Mesendoderm (in vitro differentiated cells): ENCODE data around the gene SOHLH1.
A peak's percentile ranks its signal among the peaks of the same experiment; 100 is the strongest.

ENCODE experiments used
- DNase-seq: peaks from one replicate; pipeline ENCODE4 v3.0.0; 2013
- H2AK5ac ChIP-seq: 2 replicates; pipeline ENCODE4 v1.6.1; 2013; ENCODE audit warnings: low read length, inconsistent platforms
- H2BK120ac ChIP-seq: 2 replicates; pipeline ENCODE4 v1.6.1; 2013; ENCODE audit warnings: low read depth, mild to moderate bottlenecking, low read length, moderate library complexity, mixed read lengths
- H2BK15ac ChIP-seq: replicated peaks from 2 replicates; pipeline ENCODE4 v1.6.1; 2013; ENCODE audit warnings: low read depth, mild to moderate bottlenecking, moderate library complexity
- H2BK5ac ChIP-seq: 2 replicates; pipeline ENCODE4 v1.6.1; 2013; ENCODE audit warnings: low read length, inconsistent platforms
- H3K18ac ChIP-seq: 2 replicates; pipeline ENCODE4 v1.6.1; 2013; ENCODE audit warnings: mild to moderate bottlenecking, low read length, mixed read lengths
- H3K23ac ChIP-seq: one replicate; pipeline ENCODE4 v1.6.1; 2013; ENCODE audit warnings: low read length
- H3K27ac ChIP-seq: 2 replicates; pipeline ENCODE4 v1.5.1; 2013; ENCODE audit warnings: low read depth, mild to moderate bottlenecking, inconsistent platforms, low read length, moderate library complexity
- H3K27me3 ChIP-seq: 2 replicates; pipeline ENCODE4 v1.6.1; 2013; ENCODE audit warnings: low read length, control low read depth, mild to moderate bottlenecking, inconsistent platforms; ENCODE audit not compliant: insufficient read depth, poor library complexity
- H3K36me3 ChIP-seq: 2 replicates; pipeline ENCODE4 v1.6.1; 2013; ENCODE audit warnings: low read length, inconsistent platforms; ENCODE audit not compliant: control insufficient read depth, insufficient read depth
- H3K4ac ChIP-seq: one replicate; pipeline ENCODE4 v1.6.1; 2013; ENCODE audit warnings: low read depth, mild to moderate bottlenecking, low read length, moderate library complexity
- H3K4me1 ChIP-seq: 2 replicates; pipeline ENCODE4 v1.6.1; 2013; ENCODE audit warnings: low read depth, low read length, inconsistent platforms; ENCODE audit not compliant: control insufficient read depth
- H3K4me2 ChIP-seq: 2 replicates; pipeline ENCODE4 v1.6.1; 2013; ENCODE audit warnings: low read length
- H3K4me3 ChIP-seq: 2 replicates; pipeline ENCODE4 v1.5.1; 2013; ENCODE audit warnings: mild to moderate bottlenecking, low read length
- H3K56ac ChIP-seq: one replicate; pipeline ENCODE4 v1.6.1; 2013; ENCODE audit warnings: low read length
- H3K79me1 ChIP-seq: 2 replicates; pipeline ENCODE4 v1.6.1; 2013; ENCODE audit warnings: low read length, inconsistent platforms
- H3K79me2 ChIP-seq: 2 replicates; pipeline ENCODE4 v1.6.1; 2013; ENCODE audit warnings: mild to moderate bottlenecking, low read length; ENCODE audit not compliant: control insufficient read depth, insufficient read depth
- H3K9ac ChIP-seq: 2 replicates; pipeline ENCODE4 v1.6.1; 2013; ENCODE audit warnings: low read length, inconsistent platforms
- H4K5ac ChIP-seq: one replicate; pipeline ENCODE4 v1.6.1; 2013; ENCODE audit warnings: low read length
- H4K8ac ChIP-seq: one replicate; pipeline ENCODE4 v1.6.1; 2013; ENCODE audit warnings: low read depth, mild to moderate bottlenecking, control low read depth, low read length, moderate library complexity
- WGBS: extraction: QIAGEN DNeasy Blood & Tissue Kit; methylation state at CpG from one replicate; pipeline ENCODE4 v1.1.7; 2013; ENCODE audit warnings: low lambda C conversion rate, missing lambda C conversion rate; ENCODE audit not compliant: insufficient coverage; ENCODE audit errors: extremely low coverage; 5-methylcytosine and 5-hydroxymethylcytosine counted together

SOHLH1 gene

DNA sequence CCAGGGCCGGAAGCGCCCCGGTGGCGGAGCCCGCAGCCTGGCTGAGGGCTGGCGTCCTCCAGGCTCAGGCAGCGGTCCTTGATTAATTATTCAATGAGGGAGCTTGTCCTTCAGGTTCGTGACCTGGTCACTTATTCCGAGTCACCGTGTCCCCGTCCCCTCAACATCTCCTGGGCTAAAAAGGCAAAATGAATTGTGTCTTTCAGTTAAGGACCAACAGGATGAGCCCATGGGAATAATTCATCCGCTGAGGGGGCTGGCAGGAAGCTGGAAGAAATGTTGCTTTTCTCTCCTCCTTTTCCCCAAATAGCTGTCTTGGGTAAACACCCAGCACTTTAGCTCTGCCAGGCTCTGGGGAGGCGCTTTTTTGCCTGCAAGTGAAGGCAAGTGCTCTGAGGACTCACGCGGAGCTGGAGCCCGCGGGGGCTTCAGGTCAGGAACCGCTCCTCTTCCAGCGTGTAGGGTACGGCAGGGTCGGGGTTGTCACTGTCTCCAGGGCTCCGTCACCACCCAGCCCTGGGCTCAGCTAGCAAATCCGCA is 15.8 kb upstream of the SOHLH1 start:
- Histone ChIP-seq H2BK120ac (no peak overlapping the region), H3K4ac (no peak overlapping the region), H3K27ac (no peak overlapping the region), H3K56ac (no peak overlapping the region), H3K79me2 (no peaks in the 10 kb centered on the region), H2BK15ac (no peak overlapping the region), H4K5ac (no peak overlapping the region), H3K18ac (no peak overlapping the region), H3K36me3 (no peaks in the 10 kb centered on the region), H3K4me2 (no peak overlapping the region), H3K4me3 (no peak overlapping the region), H2AK5ac (no peak overlapping the region), H3K9ac (no peak overlapping the region), H3K27me3 (peaks cover 5% of the 10 kb centered on the region), H4K8ac (no peak overlapping the region), H3K4me1 (no peaks in the 10 kb centered on the region), H3K23ac (no peak overlapping the region), H2BK5ac (no peak overlapping the region), H3K79me1 (no peaks in the 10 kb centered on the region)
- no CpG with 5 or more reads among the region's 23 CpGs for WGBS
- DNase-seq, result no peak

DNA sequence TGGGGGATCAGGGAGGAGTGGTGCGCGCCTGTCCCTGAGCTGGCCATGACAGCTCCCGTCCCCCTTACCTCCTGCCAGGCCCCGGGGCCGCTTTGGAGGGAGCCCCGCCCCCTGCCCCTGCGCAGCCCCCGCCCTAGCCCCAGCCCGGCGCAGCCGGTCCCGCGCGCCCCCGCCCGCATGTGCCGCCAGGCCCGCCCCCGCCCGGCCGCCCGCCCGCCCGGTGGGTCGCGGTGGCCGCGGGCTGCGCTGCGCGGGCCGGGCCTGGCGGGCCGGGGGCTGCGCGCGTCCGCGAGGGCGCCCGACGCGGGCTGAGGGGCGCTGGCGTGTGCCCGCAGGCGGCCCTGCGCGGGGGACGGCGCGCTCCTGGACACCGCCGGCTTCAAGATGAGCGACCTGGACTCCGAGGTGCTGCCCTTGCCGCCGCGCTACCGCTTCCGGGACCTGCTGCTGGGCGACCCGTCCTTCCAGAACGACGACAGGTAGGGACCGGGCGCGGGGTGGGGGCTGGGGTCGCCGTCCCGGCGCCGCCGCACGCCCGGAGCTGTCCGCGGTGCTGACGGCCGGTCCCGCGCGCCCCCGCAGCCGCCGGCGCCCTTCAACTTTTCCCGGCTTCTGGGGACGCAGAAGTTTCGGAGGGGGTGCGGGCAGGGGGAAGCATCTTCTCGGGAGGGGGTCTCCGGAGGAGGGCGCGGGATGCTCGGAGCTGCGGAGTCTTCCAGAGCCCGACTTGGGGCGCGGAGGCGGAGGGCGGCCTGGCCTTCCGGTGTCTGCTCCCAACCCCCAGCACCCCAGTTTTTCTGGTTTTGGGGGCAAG is 15.2 kb upstream of the SOHLH1 start:
- no peak overlapping the region for H3K18ac ChIP-seq
- H2BK5ac ChIP-seq, result no peak overlapping the region
- H3K27me3 ChIP-seq, result peaks cover 5% of the 10 kb centered on the region
- H3K79me2 ChIP-seq, result no peaks in the 10 kb centered on the region
- H3K27ac ChIP-seq, result no peak overlapping the region
- H2BK120ac ChIP-seq, result no peak overlapping the region
- no peak overlapping the region for H2AK5ac ChIP-seq
- H3K4ac ChIP-seq, result no peak overlapping the region
- no peak overlapping the region for H4K5ac ChIP-seq
- H3K4me3 ChIP-seq, result no peak overlapping the region
- no peak overlapping the region for H3K56ac ChIP-seq
- no peak overlapping the region for H3K23ac ChIP-seq
- no peaks in the 10 kb centered on the region for H3K4me1 ChIP-seq
- no peaks in the 10 kb centered on the region for H3K36me3 ChIP-seq
- no peaks in the 10 kb centered on the region for H3K79me1 ChIP-seq
- no peak overlapping the region for H4K8ac ChIP-seq
- peak; percentile 49 for DNase-seq
- H3K9ac ChIP-seq, result no peak overlapping the region
- peak overlapping the region; percentile 62 for H3K4me2 ChIP-seq
- no CpG with 5 or more reads among the region's 103 CpGs for WGBS
- H2BK15ac ChIP-seq, result no peak overlapping the region

DNA sequence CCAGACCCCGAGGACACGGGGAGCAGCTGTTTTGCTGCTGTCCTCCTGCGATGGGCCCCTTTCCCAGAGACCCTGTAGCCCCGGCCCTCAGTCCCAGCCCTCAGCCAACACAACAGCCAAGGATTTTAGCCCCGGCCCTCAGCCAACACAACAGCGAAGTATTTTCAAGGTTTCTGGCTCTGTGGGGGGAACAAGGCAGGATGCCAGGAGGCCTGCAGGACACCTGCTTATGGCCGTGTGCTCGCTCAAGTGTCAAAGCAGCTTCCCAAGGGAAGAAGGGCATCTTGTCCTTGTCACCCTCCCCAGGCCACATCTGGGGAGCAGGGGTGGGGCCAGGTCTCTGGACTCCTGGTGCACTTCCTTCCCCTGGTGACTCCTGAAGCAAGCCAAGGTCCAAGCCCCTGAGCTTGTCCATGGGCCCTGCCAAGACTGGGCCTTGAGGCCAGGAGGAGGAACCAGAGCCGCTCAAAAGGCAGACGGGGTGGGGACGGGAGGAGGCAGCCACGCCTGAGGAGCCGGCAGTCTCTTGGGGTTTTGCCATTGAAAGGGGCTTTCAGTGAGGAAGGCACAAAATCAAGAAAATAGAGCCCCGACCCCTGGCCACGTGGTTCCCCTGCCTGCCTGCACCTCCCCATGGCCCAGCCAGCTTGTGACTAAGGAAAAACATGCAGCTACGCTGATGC is 13.5 kb upstream of the SOHLH1 start:
- Histone ChIP-seq H3K4me2 (no peak overlapping the region), H4K5ac (no peak overlapping the region), H4K8ac (no peak overlapping the region), H3K4me1 (no peaks in the 10 kb centered on the region), H3K9ac (no peak overlapping the region), H3K56ac (no peak overlapping the region), H3K23ac (no peak overlapping the region), H2BK120ac (no peak overlapping the region), H3K27ac (no peak overlapping the region), H3K4me3 (no peak overlapping the region), H2AK5ac (no peak overlapping the region), H2BK15ac (no peak overlapping the region), H3K4ac (no peak overlapping the region), H3K79me2 (no peaks in the 10 kb centered on the region), H3K36me3 (no peaks in the 10 kb centered on the region), H2BK5ac (no peak overlapping the region), H3K27me3 (peaks cover 5% of the 10 kb centered on the region), H3K18ac (no peak overlapping the region), H3K79me1 (no peaks in the 10 kb centered on the region)
- DNase-seq, result no peak
- no CpG with 5 or more reads among the region's 16 CpGs for WGBS

DNA sequence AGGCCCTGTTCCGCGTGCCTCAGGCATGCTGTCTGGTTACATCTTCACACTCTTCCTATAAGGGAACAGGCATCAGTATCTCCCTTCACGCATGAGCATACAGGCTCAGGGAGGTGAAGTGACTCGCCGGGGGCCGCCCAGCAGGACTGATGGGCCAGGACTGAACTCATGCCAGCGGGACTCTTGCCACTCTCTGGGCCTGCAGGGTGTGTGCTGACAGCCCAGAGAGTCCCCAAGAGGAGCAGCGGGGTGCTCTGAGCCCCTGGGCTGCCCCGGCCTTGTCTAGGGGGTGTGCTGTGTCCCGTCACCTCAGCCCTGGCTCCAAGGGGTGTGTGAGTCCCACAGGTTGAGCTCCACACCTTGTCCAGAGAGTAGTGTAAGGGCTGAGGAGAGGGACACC is 12.6 kb upstream of the SOHLH1 start:
- no peak overlapping the region for H4K5ac ChIP-seq
- H2BK5ac ChIP-seq, result no peak overlapping the region
- no peaks in the 10 kb centered on the region for H3K79me1 ChIP-seq
- H2BK15ac ChIP-seq, result no peak overlapping the region
- no peak overlapping the region for H3K23ac ChIP-seq
- no CpG with 5 or more reads among the region's 10 CpGs for WGBS
- DNase-seq, result no peak
- H2AK5ac ChIP-seq, result no peak overlapping the region
- H3K4me1 ChIP-seq, result no peaks in the 10 kb centered on the region
- H3K27ac ChIP-seq, result no peak overlapping the region
- H4K8ac ChIP-seq, result no peak overlapping the region
- H3K27me3 ChIP-seq, result peaks cover 5% of the 10 kb centered on the region
- no peak overlapping the region for H3K9ac ChIP-seq
- no peak overlapping the region for H3K56ac ChIP-seq
- no peaks in the 10 kb centered on the region for H3K36me3 ChIP-seq
- H3K4ac ChIP-seq, result no peak overlapping the region
- no peaks in the 10 kb centered on the region for H3K79me2 ChIP-seq
- H3K4me2 ChIP-seq, result no peak overlapping the region
- no peak overlapping the region for H2BK120ac ChIP-seq
- H3K18ac ChIP-seq, result no peak overlapping the region
- H3K4me3 ChIP-seq, result no peak overlapping the region

DNA sequence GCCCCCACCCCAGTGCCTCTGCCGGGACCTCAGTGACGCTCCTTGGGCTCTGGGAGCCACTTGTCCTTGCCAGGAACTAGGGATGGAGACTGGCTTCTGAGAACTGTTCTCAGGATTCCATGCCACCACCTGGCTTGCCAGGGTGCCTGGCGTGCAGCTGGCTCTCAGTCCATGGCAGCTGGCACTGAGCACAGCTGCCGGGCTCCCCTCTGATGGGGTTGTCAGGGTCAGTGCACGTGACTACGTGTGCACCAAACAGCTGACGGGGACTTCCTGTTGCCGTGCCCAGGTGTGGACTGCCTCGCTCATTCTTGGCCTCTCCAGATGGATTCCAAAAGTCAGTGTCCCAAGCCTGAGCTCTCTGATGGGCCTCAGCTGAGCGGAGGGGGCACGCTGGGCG is 12.1 kb upstream of the SOHLH1 start:
- H2BK5ac ChIP-seq, result no peak overlapping the region
- no peak overlapping the region for H3K23ac ChIP-seq
- WGBS, result no CpG with 5 or more reads among the region's 12 CpGs
- H3K56ac ChIP-seq, result no peak overlapping the region
- H3K4me1 ChIP-seq, result no peaks in the 10 kb centered on the region
- peaks cover 5% of the 10 kb centered on the region for H3K27me3 ChIP-seq
- no peaks in the 10 kb centered on the region for H3K79me1 ChIP-seq
- H2BK15ac ChIP-seq, result no peak overlapping the region
- H2AK5ac ChIP-seq, result no peak overlapping the region
- H3K79me2 ChIP-seq, result no peaks in the 10 kb centered on the region
- H4K5ac ChIP-seq, result no peak overlapping the region
- no peak overlapping the region for H3K18ac ChIP-seq
- H3K27ac ChIP-seq, result no peak overlapping the region
- H3K4me3 ChIP-seq, result no peak overlapping the region
- H3K4me2 ChIP-seq, result no peak overlapping the region
- H3K4ac ChIP-seq, result no peak overlapping the region
- no peak overlapping the region for H3K9ac ChIP-seq
- no peak overlapping the region for H2BK120ac ChIP-seq
- no peak for DNase-seq
- no peak overlapping the region for H4K8ac ChIP-seq
- no peaks in the 10 kb centered on the region for H3K36me3 ChIP-seq
